GM13977 (cell line): ENCODE measurements around the gene NHERF2.

Experiments
- DNase-seq: peaks from one replicate; pipeline ENCODE4 v3.0.0; 2012; ENCODE audit warnings: low spot score
- in situ Hi-C: fragments of 300-500 bp; cut with MboI; formaldehyde crosslinking; loops from one replicate; pipeline ENCODE4 v1.12.0; 2022; ENCODE audit warnings: low sequenced_read_pairs, low pct_unique_long_range_greater_than_20kb, mixed read lengths, inconsistent platforms; ENCODE audit not compliant: unreplicated experiment
- TF ChIP-seq, protein P1 (sequence below): IDR thresholded peaks from 2 replicates; pipeline ENCODE4 v1.5.1; 2012; ENCODE audit warnings: mild to moderate bottlenecking, control low read depth; ENCODE audit not compliant: insufficient read depth; ENCODE audit errors: extremely low read depth, missing control alignments

NHERF2 gene

DNA sequence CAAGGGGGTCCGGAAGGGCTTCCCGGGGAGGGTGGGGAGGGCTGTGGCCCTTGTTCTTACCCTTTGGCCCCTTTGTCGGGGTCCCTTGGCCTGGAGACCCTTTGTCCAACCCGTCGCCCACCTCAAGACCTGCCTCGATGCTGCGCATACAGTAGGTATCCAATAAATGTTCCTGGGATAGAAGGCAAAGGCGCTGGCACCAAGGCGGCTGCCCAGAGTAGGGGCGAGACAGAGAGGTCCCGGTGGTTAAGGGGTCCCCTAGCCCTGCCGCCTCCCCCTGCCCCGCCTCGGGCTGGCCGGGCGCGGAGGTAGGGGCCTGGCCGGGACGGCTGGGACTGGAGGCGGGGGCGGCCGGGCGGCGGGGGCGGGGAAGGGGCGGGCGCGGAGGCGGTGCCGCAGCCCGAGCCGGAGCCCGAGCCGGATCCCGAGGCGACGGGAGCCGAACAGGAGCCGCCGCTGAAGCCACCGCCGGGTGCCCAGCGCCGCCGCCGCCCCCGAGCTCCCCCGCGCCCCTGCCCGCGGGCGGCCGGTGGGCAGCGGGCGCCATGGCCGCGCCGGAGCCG lies at the start of gene NHERF2:
Gene NHERF2, plus strand, starts transcription at position 442 of the 563 bp plus-strand sequence. Its CDS starts 104 bp downstream, at position 546.
- in situ Hi-C loops, result no loop called here
- TF ChIP-seq, protein P1, sequence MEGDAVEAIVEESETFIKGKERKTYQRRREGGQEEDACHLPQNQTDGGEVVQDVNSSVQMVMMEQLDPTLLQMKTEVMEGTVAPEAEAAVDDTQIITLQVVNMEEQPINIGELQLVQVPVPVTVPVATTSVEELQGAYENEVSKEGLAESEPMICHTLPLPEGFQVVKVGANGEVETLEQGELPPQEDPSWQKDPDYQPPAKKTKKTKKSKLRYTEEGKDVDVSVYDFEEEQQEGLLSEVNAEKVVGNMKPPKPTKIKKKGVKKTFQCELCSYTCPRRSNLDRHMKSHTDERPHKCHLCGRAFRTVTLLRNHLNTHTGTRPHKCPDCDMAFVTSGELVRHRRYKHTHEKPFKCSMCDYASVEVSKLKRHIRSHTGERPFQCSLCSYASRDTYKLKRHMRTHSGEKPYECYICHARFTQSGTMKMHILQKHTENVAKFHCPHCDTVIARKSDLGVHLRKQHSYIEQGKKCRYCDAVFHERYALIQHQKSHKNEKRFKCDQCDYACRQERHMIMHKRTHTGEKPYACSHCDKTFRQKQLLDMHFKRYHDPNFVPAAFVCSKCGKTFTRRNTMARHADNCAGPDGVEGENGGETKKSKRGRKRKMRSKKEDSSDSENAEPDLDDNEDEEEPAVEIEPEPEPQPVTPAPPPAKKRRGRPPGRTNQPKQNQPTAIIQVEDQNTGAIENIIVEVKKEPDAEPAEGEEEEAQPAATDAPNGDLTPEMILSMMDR, result no peak
- peak; percentile 71 for DNase-seq

GRCh38 chr16:1976951-1977874 lies 49.5 kb upstream of the NHERF2 start:
- no peak for DNase-seq
- in situ Hi-C loops, result no loop called here
- TF ChIP-seq, protein P1, result no peak

DNA sequence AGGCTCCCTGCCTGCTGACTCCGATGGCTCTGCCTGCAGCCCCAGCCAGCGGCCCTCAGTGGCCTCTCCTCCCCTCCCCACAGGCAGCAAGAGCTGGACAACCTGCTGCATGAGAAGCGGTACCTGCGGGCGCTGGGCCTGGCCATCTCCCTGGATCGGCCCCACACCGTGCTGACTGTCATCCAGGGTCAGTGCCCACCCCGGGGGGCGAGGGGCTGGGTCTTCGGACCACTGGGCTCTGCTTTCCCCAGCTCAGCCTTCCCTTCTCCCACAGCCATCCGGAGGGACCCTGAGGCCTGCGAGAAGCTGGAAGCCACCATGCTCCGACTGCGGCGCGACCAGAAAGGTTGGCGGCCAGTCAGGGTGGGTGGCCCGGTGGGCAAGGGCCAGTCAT lies 48.8 kb upstream of the NHERF2 start:
- in situ Hi-C loops, result no loop called here

GRCh38 chr16:1978476-1979120 lies 48.1 kb upstream of the NHERF2 start:
- in situ Hi-C loops, result no loop called here
- no peak for DNase-seq
- TF ChIP-seq, protein P1, result no peak

More for the DNA sequence above, 48.8 kb upstream of the NHERF2 start:
- TF ChIP-seq, protein P1, result no peak
- DNase-seq, result no peak

DNA sequence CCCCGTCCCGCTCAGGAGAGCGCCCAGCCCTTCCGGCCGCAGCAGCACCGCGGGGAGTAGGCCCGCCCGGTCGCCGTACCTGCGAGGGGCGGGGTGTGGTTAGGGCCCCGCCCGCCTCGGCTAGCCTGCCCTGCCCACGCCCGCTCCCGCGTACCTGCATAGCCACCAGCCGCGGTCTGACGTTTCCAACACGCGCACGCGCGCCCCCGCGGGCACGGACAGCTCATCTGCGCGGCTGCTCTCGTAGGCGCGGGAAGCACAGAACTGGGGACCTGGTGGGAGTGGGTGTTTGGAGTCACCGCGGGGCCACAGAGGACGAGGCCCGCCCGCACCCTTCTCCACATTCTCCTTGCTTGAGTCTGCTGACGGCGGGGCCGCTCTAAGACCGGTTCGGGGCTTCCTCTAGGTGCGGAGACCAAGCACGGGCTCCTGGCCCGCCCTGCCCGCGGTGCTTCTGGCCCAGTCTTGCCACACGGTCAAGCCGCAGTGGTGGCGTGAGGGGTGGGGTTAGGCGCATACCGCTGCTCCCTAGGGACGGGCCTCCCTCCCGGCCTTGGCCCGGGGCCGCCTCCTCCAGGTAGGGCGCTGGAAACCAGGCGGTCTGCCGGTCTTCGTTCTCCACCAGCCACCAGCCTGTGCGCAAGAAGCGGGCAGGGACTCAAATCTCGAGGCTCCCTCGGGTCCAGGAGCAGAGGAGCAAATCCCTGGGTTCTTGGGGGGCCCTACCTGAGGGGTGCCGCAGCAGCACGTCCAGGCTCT lies 47.3 kb upstream of the NHERF2 start:
- in situ Hi-C loops, result no loop called here
- no peak for DNase-seq
- TF ChIP-seq, protein P1, result no peak
